Measurements from ENCODE around the gene PDE10A.
"Not testable (repeated sequence)": the region's sequence is repeated elsewhere in the genome, so short reads cannot be mapped to it uniquely, and the experiment has no call there.

Gene PDE10A

DNA sequence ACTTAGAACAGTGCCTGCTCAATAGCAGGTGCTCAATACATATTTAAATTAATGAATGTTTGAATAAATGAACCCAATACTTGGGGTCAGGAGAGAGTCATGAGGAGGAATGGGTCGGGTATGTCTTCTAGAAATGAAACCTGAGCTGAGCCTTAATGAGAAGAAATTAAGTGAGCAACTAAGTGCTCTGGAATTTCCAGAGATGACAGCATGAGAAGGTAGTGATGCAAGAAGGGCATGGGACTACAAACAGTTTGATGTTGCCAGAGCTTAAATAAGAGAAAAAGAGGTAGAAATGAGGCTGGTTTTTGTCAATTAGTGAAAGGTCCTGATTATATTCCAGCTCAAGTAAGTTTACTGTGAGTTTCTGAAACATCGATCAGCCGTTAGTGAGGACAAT lies 82.9 kb downstream of the PDE10A start:
- DNase-seq, result no peak

- DNase-seq, result no peak
These were observed 83.9 kb downstream of the PDE10A start for GRCh38 chr6:165579151-165579550.

DNA sequence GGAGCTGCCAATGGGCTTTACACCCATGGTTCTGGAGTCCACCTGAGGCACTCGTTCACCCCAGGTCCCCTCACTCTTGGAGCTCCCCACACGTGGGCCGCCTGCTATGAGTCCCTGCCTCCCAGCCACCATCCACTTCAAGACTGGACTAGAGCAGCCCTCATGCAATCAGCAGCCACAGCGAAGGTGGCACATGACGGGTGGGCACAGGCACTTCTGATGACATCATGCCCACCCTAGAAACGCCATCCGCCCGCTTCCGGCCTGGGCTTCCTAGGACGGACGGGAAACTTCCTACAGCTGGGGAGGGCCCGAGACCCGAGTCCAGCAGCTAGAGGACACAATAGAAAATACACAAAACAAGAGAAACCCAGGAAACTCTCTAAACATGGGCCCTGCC lies 85.5 kb downstream of the PDE10A start:
- no peak for DNase-seq

GRCh38 chr6:165575158-165575549 lies 87.9 kb downstream of the PDE10A start:
- no peak for DNase-seq

DNA sequence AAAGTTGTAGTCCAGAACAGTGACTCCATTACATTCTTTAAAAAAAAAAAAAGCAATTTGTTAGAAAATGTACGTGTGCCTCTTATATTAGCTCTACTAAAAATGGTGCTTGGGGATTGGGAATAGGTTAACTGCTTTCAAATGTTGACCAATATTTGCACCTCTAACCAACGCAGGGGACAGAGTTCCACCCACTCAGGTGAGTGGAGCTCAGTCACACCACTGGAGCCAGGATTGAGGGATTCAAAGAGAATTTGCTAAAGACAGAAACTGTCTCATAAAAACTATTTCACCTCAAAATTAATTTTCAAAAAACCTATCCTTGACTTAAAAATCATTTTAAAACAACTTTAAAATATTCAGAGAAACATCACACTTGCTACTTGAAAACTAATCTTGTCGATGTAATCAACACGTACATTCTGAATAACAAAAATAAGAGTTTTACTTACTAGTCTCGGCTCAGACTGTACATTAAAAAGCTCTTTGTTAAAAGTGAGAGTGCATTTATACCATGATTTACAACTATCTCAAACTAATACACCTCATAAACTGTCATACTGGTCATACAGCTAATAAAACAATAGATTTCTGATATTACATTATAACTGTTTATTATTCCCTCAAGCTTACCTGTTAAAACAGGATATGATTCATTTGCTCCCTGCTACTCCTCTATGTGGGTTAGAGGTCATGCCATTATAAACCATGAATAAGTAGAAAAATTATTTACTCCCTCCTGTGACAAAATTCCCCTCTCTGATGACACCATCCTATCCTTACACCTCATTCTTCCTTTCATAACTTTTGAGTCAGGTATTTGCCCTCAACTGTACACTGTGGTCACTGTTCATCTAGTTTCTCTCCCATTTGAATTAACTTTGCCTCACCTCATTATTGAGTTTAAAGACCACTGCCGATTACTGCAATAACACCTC lies 88.6 kb downstream of the PDE10A start:
- DNase-seq, result no peak

- DNase-seq, result no peak
These were observed 89.4 kb downstream of the PDE10A start for GRCh38 chr6:165573671-165574070.

- DNase-seq, result no peak
These were observed 91.3 kb downstream of the PDE10A start for GRCh38 chr6:165571721-165572132.

GRCh38 chr6:165571068-165571682 lies 91.9 kb downstream of the PDE10A start:
- no peak for DNase-seq

- no peak for DNase-seq
These were observed 94.7 kb downstream of the PDE10A start for GRCh38 chr6:165568326-165568725.

DNA sequence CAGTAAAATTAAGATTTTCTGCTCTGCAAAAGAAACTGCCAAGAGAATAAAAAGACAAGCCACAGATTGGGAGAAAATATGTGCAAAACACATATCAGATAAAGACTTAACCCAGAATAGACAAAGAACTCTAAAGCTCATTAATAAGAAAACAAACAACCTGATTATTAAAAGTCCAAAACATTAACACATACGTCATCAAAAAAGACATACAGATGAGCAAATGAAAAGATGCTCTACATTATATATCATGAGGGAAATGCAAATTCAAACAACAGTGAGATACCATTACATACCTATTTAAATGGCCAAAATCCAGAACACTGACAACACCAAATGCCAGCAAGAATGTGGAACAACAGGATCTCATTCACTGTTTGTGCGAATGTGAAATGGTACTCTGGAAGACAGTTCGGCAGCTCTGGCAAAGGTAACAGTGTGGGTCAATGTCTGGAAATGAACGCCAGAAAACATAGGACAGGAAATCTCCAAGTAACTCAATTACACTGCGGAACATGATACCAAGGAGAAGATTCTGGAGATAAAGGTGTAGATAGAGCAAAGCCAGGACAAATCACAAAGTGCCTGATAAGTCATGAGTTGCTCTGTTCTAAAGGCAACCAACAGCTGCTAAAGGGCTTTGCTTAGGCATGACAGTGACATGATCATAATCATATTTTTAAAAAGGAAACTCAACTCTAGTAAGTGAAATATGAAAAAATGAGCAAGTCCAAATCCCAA lies 96.8 kb downstream of the PDE10A start:
- no peak for DNase-seq

DNA sequence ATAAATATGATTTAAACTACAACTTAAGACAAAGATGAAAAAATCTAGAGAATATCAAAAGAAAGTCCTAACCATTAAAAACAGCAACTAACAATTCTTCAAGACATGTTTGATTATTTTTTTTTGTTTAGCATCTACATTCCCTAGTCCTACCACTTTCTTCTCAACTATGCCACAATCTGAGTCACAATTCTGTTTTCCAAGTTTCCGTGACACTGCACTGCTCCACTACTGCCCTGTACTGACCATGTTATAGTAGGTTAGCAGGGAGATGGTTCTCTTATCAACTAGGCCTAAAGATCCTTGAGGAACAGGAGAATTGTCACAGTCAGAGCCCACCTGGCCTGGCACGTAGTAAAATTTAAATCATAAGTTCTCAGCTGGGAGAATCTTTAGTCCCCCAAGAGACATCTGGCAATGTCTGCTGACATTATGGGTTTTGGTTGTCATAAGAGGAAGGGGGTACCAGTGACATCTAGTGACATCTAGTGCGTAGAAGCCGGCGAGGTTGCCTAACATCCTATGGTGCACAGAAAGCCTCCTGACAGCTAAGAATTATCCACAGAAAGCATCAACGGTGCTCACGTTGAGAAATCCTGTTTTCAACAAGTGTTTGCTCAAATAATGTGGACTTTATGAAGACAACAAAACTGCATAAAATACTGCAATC lies 100.5 kb downstream of the PDE10A start:
- DNase-seq, result no peak

DNA sequence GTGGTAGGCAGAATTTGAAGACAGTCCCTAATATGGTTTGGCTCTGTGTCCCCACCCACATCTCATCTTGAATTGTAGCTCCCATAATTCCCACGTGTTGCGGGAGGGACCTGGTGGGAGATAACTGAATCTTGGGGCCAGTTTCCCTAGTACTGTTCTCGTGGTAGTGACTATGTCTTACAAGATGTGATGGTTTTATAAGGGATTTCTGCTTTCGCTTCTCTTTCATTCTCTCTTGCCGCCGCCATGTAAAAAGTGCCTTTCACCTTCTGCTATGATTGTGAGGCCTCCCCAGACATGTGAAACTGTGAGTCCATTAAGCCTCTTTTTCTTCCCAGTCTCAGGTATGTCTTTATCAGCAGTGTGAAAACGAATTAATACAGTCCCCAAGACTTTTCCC lies 103.4 kb downstream of the PDE10A start:
- DNase-seq, result no peak

GRCh38 chr6:165558097-165558496 lies 104.9 kb downstream of the PDE10A start:
- not testable (repeated sequence) for DNase-seq

- no peak for DNase-seq
These were observed 105.4 kb downstream of the PDE10A start for GRCh38 chr6:165557674-165558073.

- no peak for DNase-seq
These were observed 106.8 kb downstream of the PDE10A start for GRCh38 chr6:165556116-165556843.

GRCh38 chr6:165554644-165555043 lies 108.4 kb downstream of the PDE10A start:
- DNase-seq, result not testable (repeated sequence)

GRCh38 chr6:165552248-165552736 lies 110.7 kb downstream of the PDE10A start:
- no peak for DNase-seq

DNA sequence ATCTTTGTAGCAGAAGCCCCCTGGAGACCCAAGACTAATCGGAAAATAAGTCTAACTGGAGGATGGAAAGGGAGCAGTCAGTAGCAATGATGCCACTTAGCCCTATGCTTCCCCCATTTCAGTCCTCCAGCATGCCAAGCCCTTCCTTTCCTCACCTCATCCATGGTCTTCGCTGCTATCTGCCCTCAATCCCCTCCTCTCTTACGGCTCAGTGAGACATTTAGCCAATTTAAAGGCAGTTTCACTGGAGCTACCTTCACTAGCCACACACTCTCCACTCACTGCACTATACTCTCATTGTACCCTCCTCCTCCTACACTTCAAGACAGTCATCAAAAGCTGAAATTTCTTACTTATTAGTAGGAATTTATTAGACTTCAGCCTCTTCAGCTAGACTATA lies 111.2 kb downstream of the PDE10A start:
- DNase-seq, result no peak

- DNase-seq, result no peak
These were observed 114.6 kb downstream of the PDE10A start for GRCh38 chr6:165548450-165548849.

DNA sequence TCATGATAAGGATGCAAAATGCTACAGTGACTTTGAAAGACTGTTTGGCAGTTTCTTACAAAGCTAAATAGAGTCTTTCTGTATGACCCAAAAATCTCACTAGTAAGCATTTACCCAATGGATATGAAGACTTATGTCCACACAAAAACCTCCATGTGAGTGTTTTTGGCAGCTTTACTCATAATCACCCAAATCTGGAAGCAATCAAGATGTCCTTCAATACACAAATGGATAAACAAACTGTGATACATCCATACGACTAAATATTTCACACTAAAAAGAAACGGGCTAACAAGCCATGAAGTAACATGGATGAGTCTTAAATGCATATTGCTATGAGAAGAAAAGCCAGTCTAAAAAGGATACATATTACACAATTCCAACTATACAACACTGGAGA lies 117.2 kb downstream of the PDE10A start:
- no peak for DNase-seq

GRCh38 chr6:165543781-165544180 lies 119.3 kb downstream of the PDE10A start:
- DNase-seq, result no peak

GRCh38 chr6:165536911-165537310 lies 126.1 kb downstream of the PDE10A start:
- no peak for DNase-seq

Measured in CD4-positive, alpha-beta T cell treated with Interleukin-17A for 4 hours (primary cell).